PC-3 (cell line): ENCODE measurements around the gene TAC4. TPM values are rescaled to one million over a fixed set of nuclear protein-coding genes. Genes with fewer than 3 reads are reported as not detected.

Experiments used
- ATAC-seq: fragments of 200-7000 bp; cut with Tn5 transposase; 2 replicates; pipeline ENCODE4 v1.9.1; 2020; ENCODE audit warnings: mild to moderate bottlenecking, moderate library complexity
- BruUV-seq: library from RNA; stranded (reverse); fragments of 400-500 nt; replicated peaks from 2 replicates; lab custom pipeline; 2021; lab: Mats Ljungman, UMichigan
- CTCF ChIA-PET: fragments of 300-600 bp; sonication (Branson Sonifier 250); formaldehyde crosslinking; loops from one replicate; lab custom pipeline; 2022; ENCODE audit warnings: antibody characterized with exemption; lab: Charles Lee
- POLR2A ChIA-PET: fragments of 300-600 bp; sonication (Branson Sonifier 250); formaldehyde crosslinking; loops from one replicate; lab custom pipeline; 2022; ENCODE audit warnings: antibody characterized with exemption; ENCODE audit not compliant: unreplicated experiment; lab: Charles Lee
- DNase-seq: peaks from one replicate; pipeline ENCODE4 v3.0.0-alpha.2; 2015
- H2AFZ ChIP-seq: fragments of 300-600 bp; sonication (generic); 2 replicates; pipeline ENCODE4 v1.6.0; 2016; ENCODE audit warnings: antibody characterized with exemption, low read length
- H3F3A ChIP-seq: fragments of 300-600 bp; sonication (generic); one replicate; pipeline ENCODE4 v1.6.0; 2017; ENCODE audit warnings: antibody characterized with exemption, low read length, control low read depth, mild to moderate bottlenecking; ENCODE audit not compliant: unreplicated experiment
- H3K27ac ChIP-seq: fragments of 300-600 bp; sonication (generic); 2 replicates; pipeline ENCODE4 v1.5.1; 2016; ENCODE audit warnings: mild to moderate bottlenecking, low read length
- H3K27me3 ChIP-seq: fragments of 300-600 bp; sonication (generic); 2 replicates; pipeline ENCODE4 v1.6.1; 2016; ENCODE audit warnings: low read length, mixed read lengths
- H3K36me3 ChIP-seq: fragments of 300-600 bp; sonication (generic); 2 replicates; pipeline ENCODE4 v1.6.1; 2016; ENCODE audit warnings: low read depth, mixed run types, low read length, mixed read lengths
- H3K4me1 ChIP-seq: fragments of 300-600 bp; sonication (generic); 2 replicates; pipeline ENCODE4 v1.5.1; 2016; ENCODE audit warnings: low read length; ENCODE audit not compliant: insufficient read depth
- H3K4me2 ChIP-seq: fragments of 300-600 bp; sonication (generic); 2 replicates; pipeline ENCODE4 v1.6.0; 2016; ENCODE audit warnings: low read length
- H3K4me3 ChIP-seq: fragments of 300-600 bp; sonication (generic); 2 replicates; pipeline ENCODE4 v1.5.1; 2016; ENCODE audit warnings: mild to moderate bottlenecking, low read length, mixed read lengths
- H3K79me2 ChIP-seq: fragments of 300-600 bp; sonication (generic); 2 replicates; pipeline ENCODE4 v1.6.1; 2017; ENCODE audit warnings: low read length, mixed read lengths
- H3K9ac ChIP-seq: fragments of 300-600 bp; sonication (generic); 2 replicates; pipeline ENCODE4 v1.6.0; 2016; ENCODE audit warnings: mild to moderate bottlenecking, low read length
- H3K9me2 ChIP-seq: fragments of 300-600 bp; sonication (generic); replicated peaks from 2 replicates; pipeline ENCODE4 v1.6.1; 2016; ENCODE audit warnings: mixed run types, low read length, mixed read lengths
- H3K9me3 ChIP-seq: fragments of 300-600 bp; sonication (generic); 2 replicates; pipeline ENCODE4 v1.6.1; 2016; ENCODE audit warnings: low read length, mixed read lengths
- H4K20me1 ChIP-seq: fragments of 300-600 bp; sonication (generic); 2 replicates; pipeline ENCODE4 v1.6.1; 2016; ENCODE audit warnings: low read length, mixed read lengths
- EZH2 ChIP-seq: fragments of 300-600 bp; sonication (generic); IDR thresholded peaks from one replicate; pipeline ENCODE4 v1.6.1; 2017; ENCODE audit warnings: antibody characterized with exemption, mild to moderate bottlenecking, low read length; ENCODE audit not compliant: unreplicated experiment
- EZH2phosphoT487 ChIP-seq: fragments of 300-600 bp; sonication (generic); IDR thresholded peaks from 2 replicates; pipeline ENCODE4 v1.6.1; 2018; ENCODE audit warnings: mild to moderate bottlenecking, antibody characterized with exemption, low read length, borderline replicate concordance
- intact Hi-C: fragments of 100-400 bp; cut with micrococcal nuclease; formaldehyde crosslinking; loops from 2 replicates; pipeline ENCODE4 v1.9.0; 2023
- total RNA-seq: library from RNA; depleted of rRNA; stranded (reverse); fragments of >200 nt; gene quantifications from 2 replicates; pipeline ENCODE4 v1.2.3, GENCODE V29; 2014
- TF ChIP-seq, protein P1 (sequence below): fragments of 300-600 bp; sonication (generic); conservative IDR thresholded peaks from 2 replicates; pipeline ENCODE4 v1.5.1; 2017; ENCODE audit warnings: antibody characterized with exemption, low read depth, mild to moderate bottlenecking, low read length

The TAC4 gene
- total RNA-seq, 1 experiment from 2014 or later: not detected

DNA sequence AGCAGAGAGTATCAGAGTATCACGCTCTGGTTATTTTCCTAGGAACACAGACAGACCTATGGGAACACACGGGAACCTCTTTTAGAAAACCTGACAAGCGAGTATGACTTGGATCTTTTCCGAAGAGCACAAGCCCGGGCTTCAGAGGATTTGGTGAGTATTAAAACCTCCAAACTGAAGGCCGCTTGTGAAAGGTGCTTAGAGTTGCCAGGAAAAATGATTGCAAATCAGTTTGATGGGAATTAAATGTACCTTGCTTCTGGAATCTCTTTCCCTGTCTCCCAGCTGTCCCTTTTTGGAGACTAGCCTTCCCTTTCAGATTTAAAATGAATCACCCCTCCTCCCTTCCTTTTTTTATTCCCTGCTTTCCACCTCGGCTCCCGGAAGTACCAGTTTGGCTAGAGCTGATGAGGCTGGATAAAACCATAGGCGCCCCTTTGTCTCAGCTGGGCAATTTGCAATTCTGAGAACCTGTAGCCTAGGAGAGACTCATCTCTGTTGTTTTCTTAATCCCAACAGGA is 32.0 kb downstream of the TAC4 start:
- ATAC-seq: no peak
- ChIA-PET POLR2A (no interaction called here), CTCF (no interaction called here)
- no peaks in the 10 kb centered on the region for H3K9me3 ChIP-seq
- H3K27ac ChIP-seq: no peak overlapping the region
- no peaks in the 10 kb centered on the region for H3K9me2 ChIP-seq
- H4K20me1 ChIP-seq: no peaks in the 10 kb centered on the region
- TF ChIP-seq, protein P1, sequence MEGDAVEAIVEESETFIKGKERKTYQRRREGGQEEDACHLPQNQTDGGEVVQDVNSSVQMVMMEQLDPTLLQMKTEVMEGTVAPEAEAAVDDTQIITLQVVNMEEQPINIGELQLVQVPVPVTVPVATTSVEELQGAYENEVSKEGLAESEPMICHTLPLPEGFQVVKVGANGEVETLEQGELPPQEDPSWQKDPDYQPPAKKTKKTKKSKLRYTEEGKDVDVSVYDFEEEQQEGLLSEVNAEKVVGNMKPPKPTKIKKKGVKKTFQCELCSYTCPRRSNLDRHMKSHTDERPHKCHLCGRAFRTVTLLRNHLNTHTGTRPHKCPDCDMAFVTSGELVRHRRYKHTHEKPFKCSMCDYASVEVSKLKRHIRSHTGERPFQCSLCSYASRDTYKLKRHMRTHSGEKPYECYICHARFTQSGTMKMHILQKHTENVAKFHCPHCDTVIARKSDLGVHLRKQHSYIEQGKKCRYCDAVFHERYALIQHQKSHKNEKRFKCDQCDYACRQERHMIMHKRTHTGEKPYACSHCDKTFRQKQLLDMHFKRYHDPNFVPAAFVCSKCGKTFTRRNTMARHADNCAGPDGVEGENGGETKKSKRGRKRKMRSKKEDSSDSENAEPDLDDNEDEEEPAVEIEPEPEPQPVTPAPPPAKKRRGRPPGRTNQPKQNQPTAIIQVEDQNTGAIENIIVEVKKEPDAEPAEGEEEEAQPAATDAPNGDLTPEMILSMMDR: no peak
- no peak for TF ChIP-seq EZH2
- no peak for TF ChIP-seq EZH2phosphoT487
- H3K9ac ChIP-seq: no peak overlapping the region
- no peaks in the 10 kb centered on the region for H3K4me1 ChIP-seq
- no peaks in the 10 kb centered on the region for H3K27me3 ChIP-seq
- intact Hi-C loops: no loop called here
- peaks cover 52% of the 10 kb centered on the region for H3K36me3 ChIP-seq
- H3F3A ChIP-seq: no peaks in the 10 kb centered on the region
- no peak overlapping the region for H3K4me2 ChIP-seq
- no peak for DNase-seq
- no TSS peak for BruUV-seq
- no peak overlapping the region for H2AFZ ChIP-seq
- H3K4me3 ChIP-seq: no peak overlapping the region
- H3K79me2 ChIP-seq: no peaks in the 10 kb centered on the region

DNA sequence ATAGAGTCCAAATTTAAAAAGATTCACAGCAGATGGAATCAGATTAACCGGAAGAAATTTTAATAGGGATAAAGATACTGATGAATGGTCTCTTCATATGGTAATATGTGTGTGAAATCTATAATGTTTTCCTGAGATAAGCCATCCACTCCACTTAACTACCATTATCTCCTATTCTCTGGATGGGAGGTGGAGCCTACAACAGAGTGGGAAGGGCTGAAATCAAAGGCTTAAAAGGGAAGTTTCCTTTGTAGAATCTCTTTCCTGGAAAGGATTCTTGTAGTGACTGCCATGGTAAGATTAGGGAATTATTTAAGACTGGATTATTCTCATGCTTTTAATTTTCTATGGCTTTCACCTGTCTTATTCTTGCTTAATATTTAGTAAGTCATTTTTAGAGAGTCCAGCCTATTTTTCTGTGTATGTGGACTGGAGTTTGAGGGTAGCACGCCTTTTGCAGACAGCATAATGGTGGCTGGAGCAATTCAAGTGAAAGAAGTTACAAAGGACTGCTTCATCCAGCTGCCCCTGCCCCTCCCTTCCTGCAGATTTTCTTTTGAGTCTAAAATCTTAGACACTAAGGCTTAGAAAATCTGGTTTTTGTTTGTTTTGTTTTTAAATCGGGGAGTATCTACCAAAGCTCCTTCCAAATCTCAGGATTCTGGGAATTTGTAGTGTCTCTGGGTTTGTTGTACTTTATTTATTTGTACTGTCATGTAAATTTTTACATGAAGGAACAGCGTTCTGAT is 32.9 kb downstream of the TAC4 start:
- Histone ChIP-seq H3K9me3 (no peaks in the 10 kb centered on the region), H3K79me2 (no peaks in the 10 kb centered on the region), H3F3A (no peaks in the 10 kb centered on the region), H3K36me3 (peaks cover 54% of the 10 kb centered on the region), H3K27ac (no peak overlapping the region), H3K4me2 (no peak overlapping the region), H3K4me1 (no peaks in the 10 kb centered on the region), H4K20me1 (no peaks in the 10 kb centered on the region), H3K9me2 (no peaks in the 10 kb centered on the region), H2AFZ (no peak overlapping the region), H3K4me3 (no peak overlapping the region), H3K27me3 (no peaks in the 10 kb centered on the region), H3K9ac (no peak overlapping the region)
- no peak for ATAC-seq
- CTCF ChIA-PET: no interaction called here
- intact Hi-C loops: no loop called here
- POLR2A ChIA-PET: no interaction called here
- no peak for DNase-seq
- BruUV-seq: no TSS peak
- TF ChIP-seq, protein P1: no peak
- no peak for TF ChIP-seq EZH2
- no peak for TF ChIP-seq EZH2phosphoT487

DNA sequence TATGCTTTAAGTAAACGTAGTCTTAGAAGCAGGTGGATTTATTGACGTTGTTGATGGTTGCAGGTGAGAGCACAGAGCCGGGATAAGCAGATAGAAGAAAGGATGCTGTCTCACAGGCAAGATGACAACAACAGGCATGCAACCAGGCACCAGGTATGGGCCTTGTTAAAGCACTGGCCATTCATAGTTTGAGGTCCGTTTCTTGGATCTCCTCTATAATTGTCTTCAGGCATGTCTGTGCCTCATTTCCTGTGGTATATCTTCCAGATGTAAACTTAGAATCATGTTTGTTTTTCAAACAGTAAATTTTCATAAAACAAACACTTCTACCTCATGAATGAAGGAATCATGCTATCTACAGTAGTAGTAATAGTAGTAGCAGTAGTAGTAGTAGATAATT is 38.8 kb downstream of the TAC4 start:
- peaks cover 57% of the 10 kb centered on the region for H3K36me3 ChIP-seq
- intact Hi-C loops: no loop called here
- H3K27ac ChIP-seq: no peak overlapping the region
- peaks cover 4% of the 10 kb centered on the region; the same call in 1 of the 2 replicates for H3K79me2 ChIP-seq
- no peaks in the 10 kb centered on the region for H4K20me1 ChIP-seq
- no TSS peak for BruUV-seq
- no peaks in the 10 kb centered on the region for H3F3A ChIP-seq
- no peaks in the 10 kb centered on the region for H3K27me3 ChIP-seq
- ChIA-PET POLR2A (no interaction called here), CTCF (no interaction called here)
- DNase-seq (peak; percentile 31), ATAC-seq (peak; percentile 99)
- no peak overlapping the region for H2AFZ ChIP-seq
- TF ChIP-seq EZH2: no peak
- no peak for TF ChIP-seq EZH2phosphoT487
- TF ChIP-seq, protein P1: no peak
- H3K4me2 ChIP-seq: no peak overlapping the region
- H3K4me3 ChIP-seq: no peak overlapping the region
- H3K9me3 ChIP-seq: no peaks in the 10 kb centered on the region
- H3K4me1 ChIP-seq: no peaks in the 10 kb centered on the region
- H3K9me2 ChIP-seq: no peaks in the 10 kb centered on the region
- no peak overlapping the region for H3K9ac ChIP-seq
